ENCODE results near the gene SRSF1. TPM values are rescaled to one million over a fixed set of nuclear protein-coding genes. Genes with fewer than 3 reads are reported as not detected.

SRSF1 gene
- total and polyA plus RNA-seq, 2 of the 4 experiments (the other 2 are of a cell fraction), result 190 to 357 TPM

DNA sequence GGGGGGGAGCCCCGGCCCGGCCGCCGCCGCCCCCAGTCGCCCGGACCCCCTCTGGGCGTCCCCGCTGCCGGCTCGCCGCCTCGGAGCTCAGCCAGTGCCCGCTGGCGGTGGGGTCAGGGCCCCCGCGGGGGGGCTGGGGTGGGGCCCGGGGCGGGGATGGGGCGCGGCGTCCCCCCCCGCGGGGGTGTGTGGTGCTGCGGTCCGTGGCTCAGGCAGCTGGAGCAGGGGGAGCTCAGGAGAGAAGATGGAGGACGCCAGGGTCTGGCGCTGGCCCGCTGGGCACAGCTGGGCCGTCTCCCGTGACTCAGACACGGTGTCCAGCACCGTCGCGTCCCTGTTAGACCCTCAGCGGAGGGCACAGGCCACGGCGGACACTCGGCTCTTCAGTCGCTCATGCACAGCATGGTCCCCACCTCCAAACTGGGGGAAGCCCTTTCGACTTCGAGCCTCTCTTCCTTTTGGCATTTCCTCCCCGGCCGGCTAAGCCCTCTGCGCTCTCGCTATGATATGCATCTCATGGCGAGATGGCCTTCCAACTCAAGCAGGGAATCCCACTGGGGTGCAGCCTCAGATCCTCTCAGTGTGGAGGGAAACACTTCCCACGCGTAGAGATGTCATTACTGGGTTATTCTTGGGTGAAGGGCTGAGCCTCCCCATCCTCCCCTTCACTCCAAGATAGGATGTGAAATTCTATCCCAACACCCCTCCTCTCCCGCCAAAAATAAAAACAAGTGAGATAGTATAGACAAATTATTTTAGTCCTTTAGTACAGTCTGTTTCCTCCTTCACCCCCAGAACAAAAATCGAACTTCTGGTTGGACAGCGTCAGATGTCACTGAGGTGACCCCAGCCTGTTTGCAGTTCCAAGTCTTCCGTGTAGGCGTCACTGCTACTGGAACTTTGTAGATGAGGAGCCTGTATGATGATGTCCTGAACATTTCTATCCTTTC, 18.5 kb downstream of the SRSF1 start (continued):
- TF ChIP-seq MAZ (IDR thresholded peaks at IDR 0.05; ENCODE audit: borderline replicate concordance, low read depth, low read length) (0 out of 2 replicates have a peak, but pooled peaks have one; percentile 34), RCOR1 (IDR thresholded peaks at IDR 0.05; ENCODE audit: insufficient replicate concordance, low read length) (no peak), BHLHE40 (IDR thresholded peaks at IDR 0.05; ENCODE audit: low read depth, low read length) (no peak), CEBPB (IDR thresholded peaks at IDR 0.05; ENCODE audit: low read depth, low read length) (no peak)

All from IMR-90 (cell line).